Measurements from ENCODE around the gene AAR2. TPM values are rescaled to one million over a fixed set of nuclear protein-coding genes. Genes with fewer than 3 reads are reported as not detected.

The AAR2 gene
- total RNA-seq, 1 experiment from 2014 or later: 60.0 TPM

GRCh38 chr20:36252511-36252910, 16.2 kb downstream of the AAR2 start:
- DNase-seq: no peak
- intact Hi-C loops (cut with micrococcal nuclease; ENCODE audit: unreplicated experiment): no loop called here
- H3K27ac Mint-ChIP-seq (ENCODE audit: unreplicated experiment): no peak overlapping the region
- no peak for TF ChIP-seq CTCF (IDR thresholded peaks at IDR 0.05; ENCODE audit: insufficient read depth in 1 of 2, low read depth in 1 of 2, low read length in 1 of 2, severe bottlenecking in 1 of 2, unreplicated experiment in 1 of 2)
- CTCF ChIA-PET: interaction anchor here (0.6 to 0.9 kb wide), 3 partner anchors 13 to 584 kb away, joined by 3 to 8 read pairs (median 5); no protein-coding TSS in a partner anchor
- no peaks in the 10 kb centered on the region for H3K27me3 ChIP-seq (replicated peaks; ENCODE audit: control insufficient read depth, insufficient read depth, low read length)
- no TSS peak for BruUV-seq (replicated peaks)
- H3K4me3 Mint-ChIP-seq (ENCODE audit: unreplicated experiment): no peak overlapping the region
- H3K4me1 ChIP-seq: no peaks in the 10 kb centered on the region
- no peaks in the 10 kb centered on the region for H3K27me3 Mint-ChIP-seq (ENCODE audit: insufficient read depth, unreplicated experiment)
- H3K9me3 ChIP-seq: no peaks in the 10 kb centered on the region
- H3K36me3 Mint-ChIP-seq (ENCODE audit: insufficient read depth, unreplicated experiment): peaks cover 59% of the 10 kb centered on the region
- peaks cover 5% of the 10 kb centered on the region; the same call in 1 of the 2 replicates for H3K36me3 ChIP-seq (ENCODE audit: control insufficient read depth, insufficient read depth, low read length)
- POLR2A ChIA-PET: no interaction called here
- H3K9me3 Mint-ChIP-seq (ENCODE audit: unreplicated experiment): no peaks in the 10 kb centered on the region
- no peaks in the 10 kb centered on the region for H3K4me1 Mint-ChIP-seq (ENCODE audit: low read depth, unreplicated experiment)
- no peak overlapping the region for H3K4me3 ChIP-seq (ENCODE audit: low read depth, low read length)

GRCh38 chr20:36253036-36253435, 16.8 kb downstream of the AAR2 start:
- Mint-ChIP-seq H3K36me3 (ENCODE audit: insufficient read depth, unreplicated experiment) (peaks cover 54% of the 10 kb centered on the region), H3K4me3 (ENCODE audit: unreplicated experiment) (no peak overlapping the region), H3K9me3 (ENCODE audit: unreplicated experiment) (no peaks in the 10 kb centered on the region), H3K27ac (ENCODE audit: unreplicated experiment) (no peak overlapping the region), H3K27me3 (ENCODE audit: insufficient read depth, unreplicated experiment) (no peaks in the 10 kb centered on the region), H3K4me1 (ENCODE audit: low read depth, unreplicated experiment) (no peaks in the 10 kb centered on the region)
- no peak for TF ChIP-seq CTCF (IDR thresholded peaks at IDR 0.05; ENCODE audit: insufficient read depth in 1 of 2, low read depth in 1 of 2, low read length in 1 of 2, severe bottlenecking in 1 of 2, unreplicated experiment in 1 of 2)
- Histone ChIP-seq H3K9me3 (no peaks in the 10 kb centered on the region), H3K4me3 (ENCODE audit: low read depth, low read length) (no peak overlapping the region), H3K36me3 (ENCODE audit: control insufficient read depth, insufficient read depth, low read length) (peaks cover 5% of the 10 kb centered on the region; the same call in 1 of the 2 replicates), H3K27me3 (replicated peaks; ENCODE audit: control insufficient read depth, insufficient read depth, low read length) (no peaks in the 10 kb centered on the region), H3K4me1 (no peaks in the 10 kb centered on the region)
- BruUV-seq (replicated peaks): no TSS peak
- no peak for DNase-seq
- CTCF ChIA-PET: interaction anchor here (0.7 to 0.9 kb wide), 2 partner anchors 12 to 14 kb away, joined by 3 to 5 read pairs; no protein-coding TSS in a partner anchor
- POLR2A ChIA-PET: no interaction called here
- intact Hi-C loops (cut with micrococcal nuclease; ENCODE audit: unreplicated experiment): no loop called here

- TF ChIP-seq CTCF (IDR thresholded peaks at IDR 0.05; ENCODE audit: insufficient read depth in 1 of 2, low read depth in 1 of 2, low read length in 1 of 2, severe bottlenecking in 1 of 2, unreplicated experiment in 1 of 2): no peak
- Mint-ChIP-seq H3K36me3 (ENCODE audit: insufficient read depth, unreplicated experiment) (peaks cover 43% of the 10 kb centered on the region), H3K9me3 (ENCODE audit: unreplicated experiment) (no peaks in the 10 kb centered on the region), H3K4me3 (ENCODE audit: unreplicated experiment) (no peak overlapping the region), H3K27me3 (ENCODE audit: insufficient read depth, unreplicated experiment) (no peaks in the 10 kb centered on the region), H3K27ac (ENCODE audit: unreplicated experiment) (no peak overlapping the region), H3K4me1 (ENCODE audit: low read depth, unreplicated experiment) (no peaks in the 10 kb centered on the region)
- intact Hi-C loops (cut with micrococcal nuclease; ENCODE audit: unreplicated experiment): no loop called here
- no peak for DNase-seq
- Histone ChIP-seq H3K36me3 (ENCODE audit: control insufficient read depth, insufficient read depth, low read length) (peaks cover 3% of the 10 kb centered on the region; the same call in 1 of the 2 replicates), H3K27me3 (replicated peaks; ENCODE audit: control insufficient read depth, insufficient read depth, low read length) (no peaks in the 10 kb centered on the region), H3K9me3 (no peaks in the 10 kb centered on the region), H3K4me1 (no peaks in the 10 kb centered on the region), H3K4me3 (ENCODE audit: low read depth, low read length) (no peak overlapping the region)
- ChIA-PET CTCF (no interaction called here), POLR2A (no interaction called here)
- no TSS peak for BruUV-seq (replicated peaks)
Observed at GRCh38 chr20:36254076-36254475, 17.8 kb downstream of the AAR2 start.
